GM21423 (cell line): Measurements from ENCODE around the gene SPATA31D3.
A peak's percentile ranks its signal among the peaks of the same experiment; 100 is the strongest.
"Not testable (repeated sequence)": the region's sequence is repeated elsewhere in the genome, so short reads cannot be mapped to it uniquely, and the experiment has no call there.

Source experiments
- ATAC-seq: cut with Tn5 transposase; IDR thresholded peaks from one replicate; pipeline ENCODE4 v1.9.1; 2021; ENCODE audit warnings: mild to moderate bottlenecking, moderate library complexity; ENCODE audit not compliant: unreplicated experiment

The SPATA31D3 gene

DNA sequence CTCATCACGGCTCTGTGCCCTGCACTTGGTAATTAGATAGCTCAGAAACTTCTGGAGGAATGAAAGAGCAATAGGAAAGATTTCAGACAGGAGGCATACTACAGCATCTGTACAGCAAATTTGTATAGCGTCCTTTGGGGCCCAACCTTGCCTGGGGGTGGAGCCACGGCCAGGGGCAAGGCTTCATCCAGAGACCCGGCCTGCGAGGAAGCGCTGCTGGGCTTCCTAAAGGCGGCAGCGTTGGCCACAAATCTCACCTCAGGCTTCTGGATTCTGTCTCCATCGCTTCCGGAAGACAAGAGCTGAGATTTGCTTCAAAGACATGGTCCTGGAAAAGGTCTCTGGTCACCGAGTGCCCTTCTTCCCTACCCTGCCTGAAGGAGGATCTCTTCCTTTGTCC is 33.1 kb downstream of the SPATA31D3 start:
- no peak for ATAC-seq

DNA sequence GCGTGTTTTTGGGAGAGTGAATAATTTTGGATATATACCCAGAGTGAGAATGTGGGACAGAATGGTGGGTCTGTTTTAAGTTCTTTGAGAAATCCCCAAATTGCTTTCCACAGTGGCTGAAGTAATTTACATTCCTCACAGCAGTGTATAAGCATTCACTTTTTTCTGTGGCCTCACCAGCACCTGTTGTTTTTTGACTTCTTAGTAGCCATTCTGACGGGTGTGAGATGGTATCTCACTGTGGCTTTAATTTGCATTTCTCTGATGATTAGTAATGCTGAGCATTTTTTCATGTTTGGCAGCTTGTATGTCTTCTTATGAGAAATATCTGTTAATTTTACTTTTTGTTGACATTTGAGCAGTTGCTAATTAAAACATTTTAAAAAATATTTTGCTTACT is 35.9 kb downstream of the SPATA31D3 start:
- ATAC-seq, result peak; percentile 60

DNA sequence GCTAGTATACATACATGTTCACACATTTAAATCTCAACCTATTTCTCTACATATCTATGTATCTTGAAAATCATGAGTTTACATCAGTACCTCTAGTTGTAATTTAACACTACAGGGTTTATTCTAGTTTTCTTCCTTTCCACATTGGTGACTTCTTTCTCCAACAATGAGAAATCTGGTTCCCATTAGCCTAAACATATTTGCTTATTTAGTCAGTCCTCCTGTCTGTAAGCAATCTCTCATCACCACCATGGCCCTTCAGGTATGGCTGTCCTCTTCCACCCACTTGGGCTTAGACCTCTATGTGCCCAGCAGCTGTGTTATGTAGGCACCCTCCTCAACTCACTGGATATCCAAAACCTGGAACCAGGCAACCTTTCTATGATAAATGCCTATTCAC is 37.3 kb downstream of the SPATA31D3 start:
- no peak for ATAC-seq

DNA sequence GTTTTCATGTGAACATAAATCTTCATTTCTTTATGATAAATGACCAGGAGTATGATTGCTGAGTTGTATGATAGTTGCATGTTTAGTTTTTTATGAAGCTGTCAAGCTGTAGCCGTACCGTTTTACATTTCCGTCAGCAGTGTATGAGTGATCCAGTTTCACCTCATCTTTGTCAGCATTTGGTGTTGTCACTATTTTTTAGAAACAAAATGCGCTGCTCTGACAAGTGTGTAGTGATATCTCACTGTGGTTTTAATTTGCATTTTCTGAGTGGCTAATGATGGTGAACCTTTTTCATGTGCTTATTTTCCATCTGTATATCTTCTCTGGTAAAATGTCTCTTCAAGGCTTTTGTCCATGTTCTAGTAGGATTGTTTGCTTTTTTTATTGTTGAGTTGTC is 38.6 kb downstream of the SPATA31D3 start:
- no peak for ATAC-seq

DNA sequence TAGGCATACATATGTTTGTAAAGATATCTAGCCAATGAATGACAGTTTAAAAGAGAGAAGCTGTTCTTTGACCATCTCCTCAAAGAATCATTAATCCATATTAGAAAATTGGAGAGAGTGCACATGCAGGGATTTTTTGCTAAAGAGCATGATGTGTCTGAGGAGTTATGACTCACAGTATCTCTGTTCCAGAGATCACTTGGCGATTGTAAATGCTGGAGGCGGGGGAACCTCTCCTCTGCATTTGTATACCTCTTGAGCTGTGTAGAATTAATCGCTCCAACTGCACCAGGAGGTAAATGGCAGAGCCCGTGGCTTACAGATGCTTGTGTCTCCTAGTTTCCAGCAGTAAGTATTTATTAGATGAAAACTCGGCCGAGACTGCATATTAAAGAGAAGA is 41.6 kb downstream of the SPATA31D3 start:
- no peak for ATAC-seq

DNA sequence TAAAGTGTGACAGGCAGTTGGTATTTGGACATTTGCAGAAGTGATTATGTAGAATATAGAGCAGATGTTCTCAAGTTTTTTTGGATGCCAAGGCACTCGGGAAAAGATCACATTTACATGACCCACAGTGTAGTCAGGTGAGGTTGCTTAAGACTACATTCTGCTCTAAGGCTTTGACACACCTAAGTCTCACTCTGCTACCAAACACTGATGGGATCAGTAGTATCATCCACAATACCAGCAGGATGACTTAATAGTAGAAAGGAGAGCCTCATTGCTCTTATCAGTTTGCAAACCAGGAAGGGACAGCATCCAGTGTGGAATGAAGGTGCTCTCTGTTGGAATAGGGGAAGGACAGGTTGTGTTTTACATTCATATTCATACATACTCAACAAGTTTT is 42.8 kb downstream of the SPATA31D3 start:
- ATAC-seq, result no peak

DNA sequence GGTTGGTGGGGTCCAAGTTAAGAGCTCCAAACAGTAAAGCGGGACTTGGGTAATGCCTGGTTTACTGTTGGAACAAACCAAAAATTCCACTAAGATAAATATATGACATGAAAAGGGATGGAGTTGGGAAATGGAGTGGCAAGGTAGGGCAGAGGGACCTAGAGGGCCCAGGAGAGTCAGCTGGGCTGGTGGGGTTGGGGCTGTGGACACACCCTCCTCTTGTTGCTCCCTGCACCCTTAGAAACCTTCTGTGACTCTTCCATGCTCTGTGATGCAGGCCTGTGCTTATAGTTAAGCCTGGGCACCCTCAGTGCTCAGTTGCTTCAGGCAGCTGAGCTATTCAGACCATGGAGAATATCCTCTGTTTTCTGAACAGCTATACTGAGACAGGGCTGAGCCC is 45.2 kb downstream of the SPATA31D3 start, which contains the start of gene SPATA31D1:
Gene SPATA31D1 (plus strand): TSS at position 301 of the 400 bp plus-strand sequence. CDS start 47 bp downstream, at position 348.
- not testable (repeated sequence) for ATAC-seq

DNA sequence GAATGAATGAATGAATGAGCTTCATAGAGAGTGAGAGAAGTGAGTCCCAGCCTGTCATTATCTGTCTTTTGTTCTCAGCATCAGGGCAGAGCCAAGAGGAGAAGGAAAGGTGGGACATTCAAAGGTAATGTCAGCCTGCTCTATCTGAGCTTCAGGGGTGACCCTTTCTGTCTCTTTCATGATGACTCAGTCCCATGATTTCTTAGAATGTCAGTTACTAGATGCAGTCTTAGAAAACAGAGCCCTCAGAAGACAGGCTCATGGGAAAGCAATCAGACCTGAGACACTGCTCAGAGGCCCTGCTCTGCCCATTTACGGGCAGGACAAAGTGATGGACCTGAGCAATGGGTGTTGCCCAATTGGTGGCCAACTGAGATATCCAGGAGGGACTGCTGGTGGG is 46.4 kb downstream of the SPATA31D3 start:
- no peak for ATAC-seq

DNA sequence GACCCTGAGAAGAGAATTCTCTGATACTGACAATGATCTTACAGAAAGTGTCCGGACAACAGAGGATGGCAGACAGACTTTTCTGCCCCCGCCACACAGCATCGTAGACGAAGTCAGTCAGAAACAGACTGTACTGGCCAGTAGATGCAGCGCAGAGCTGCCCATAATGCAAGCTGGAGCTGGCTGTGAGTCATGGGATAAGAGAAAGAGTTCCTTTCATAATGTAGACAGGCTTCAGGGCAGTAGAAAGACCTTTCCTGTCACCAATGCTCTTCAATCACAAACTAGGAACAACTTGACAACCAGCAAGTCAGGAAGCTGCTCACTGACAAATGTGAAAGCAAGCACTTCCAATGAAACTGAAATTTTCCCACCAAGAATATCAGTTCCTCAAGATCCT is 50.4 kb downstream of the SPATA31D3 start:
- ATAC-seq, result no peak
